Smooth muscle cell (in vitro differentiated cells): Measurements from ENCODE around the gene SATB2. TPM values are rescaled to one million over a fixed set of nuclear protein-coding genes. Genes with fewer than 3 reads are reported as not detected.

Source experiments
- DNase-seq: peaks from one replicate; lab custom pipeline; 2025; ENCODE audit not compliant: unreplicated experiment; lab: John Stamatoyannopoulos, UW
- H2AFZ ChIP-seq: fragments of 200-600 bp; sonication (generic); 2 replicates; pipeline ENCODE4 v1.6.0; 2016; ENCODE audit warnings: antibody characterized with exemption, low read depth, mild to moderate bottlenecking
- H3F3A ChIP-seq: fragments of 200-600 bp; sonication (generic); 2 replicates; pipeline ENCODE4 v1.6.0; 2017; ENCODE audit warnings: antibody characterized with exemption, low read depth
- H3K27ac ChIP-seq: fragments of 200-600 bp; sonication (generic); 2 replicates; pipeline ENCODE4 v1.5.1; 2016; ENCODE audit warnings: low read depth, mild to moderate bottlenecking
- H3K27me3 ChIP-seq: fragments of 200-600 bp; sonication (generic); 2 replicates; pipeline ENCODE4 v1.6.1; 2016; ENCODE audit warnings: low read depth, mild to moderate bottlenecking
- H3K36me3 ChIP-seq: fragments of 200-600 bp; sonication (generic); 2 replicates; pipeline ENCODE4 v1.5.1; 2016; ENCODE audit warnings: low read depth
- H3K4me1 ChIP-seq: fragments of 200-600 bp; sonication (generic); 2 replicates; pipeline ENCODE4 v1.5.1; 2016; ENCODE audit warnings: low read depth
- H3K4me2 ChIP-seq: fragments of 200-600 bp; sonication (generic); 2 replicates; pipeline ENCODE4 v1.6.0; 2016; ENCODE audit warnings: mild to moderate bottlenecking
- H3K4me3 ChIP-seq: fragments of 200-600 bp; sonication (generic); 2 replicates; pipeline ENCODE4 v1.5.1; 2016; ENCODE audit warnings: mild to moderate bottlenecking
- H3K79me2 ChIP-seq: fragments of 200-600 bp; sonication (generic); 2 replicates; pipeline ENCODE4 v1.6.0; 2016; ENCODE audit warnings: low read depth, mild to moderate bottlenecking
- H3K9ac ChIP-seq: fragments of 200-600 bp; sonication (generic); 2 replicates; pipeline ENCODE4 v1.6.0; 2016; ENCODE audit warnings: low read depth
- H3K9me3 ChIP-seq: fragments of 200-600 bp; sonication (generic); replicated peaks from 2 replicates; pipeline ENCODE4 v1.5.1; 2016; ENCODE audit warnings: low read depth
- H4K20me1 ChIP-seq: fragments of 200-600 bp; sonication (generic); 2 replicates; pipeline ENCODE4 v1.6.0; 2016; ENCODE audit warnings: low read depth
- WGBS: methylation state at CpG from one replicate; pipeline ENCODE4 v1.1.7; 2016; ENCODE audit warnings: low lambda C conversion rate; 5-methylcytosine and 5-hydroxymethylcytosine counted together
- polyA plus RNA-seq: library from polyadenylated mRNA; unstranded; fragments of >200 nt; fragmentation: Nextera tagmentation; extraction: Ambion mirVana; gene quantifications from 2 replicates; pipeline ENCODE4 v1.2.1, GENCODE V29; 2016
- total RNA-seq: library from RNA; depleted of rRNA; stranded (reverse); fragments of >200 nt; gene quantifications from 2 replicates; pipeline ENCODE4 v1.2.3, GENCODE V29; 2014
- TF ChIP-seq, protein P1 (sequence below): fragments of 200-600 bp; sonication (generic); IDR thresholded peaks from 2 replicates; pipeline ENCODE4 v1.5.1; 2017; ENCODE audit warnings: borderline replicate concordance, mild to moderate bottlenecking, antibody characterized with exemption; ENCODE audit not compliant: insufficient read depth, poor library complexity, severe bottlenecking

SATB2 gene
- total and polyA plus RNA-seq, 2 experiments from 2014 or later = 0.73 to 12.5 TPM

DNA sequence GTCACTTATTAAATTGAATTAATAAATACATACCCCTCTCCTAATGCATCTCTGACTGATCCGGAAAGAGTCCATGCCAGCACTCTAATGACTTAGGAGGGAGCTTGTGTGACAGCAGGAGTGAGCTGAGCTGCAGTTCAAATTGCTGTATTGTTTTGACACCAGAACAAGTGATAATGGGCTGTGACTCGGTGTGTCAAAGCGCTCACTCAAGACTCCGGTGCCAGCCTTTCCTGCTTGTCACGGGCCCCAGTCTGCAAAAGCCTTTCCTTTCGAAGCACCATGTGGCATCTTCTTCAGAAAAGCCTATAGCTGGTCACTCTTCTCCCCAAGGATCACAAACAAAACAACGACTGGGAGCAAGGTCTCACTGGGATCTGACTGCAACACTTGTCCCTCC lies 43.3 kb downstream of the SATB2 start:
- no peak overlapping the region for H3K9ac ChIP-seq
- no peak for DNase-seq
- no peaks in the 10 kb centered on the region for H3K36me3 ChIP-seq
- TF ChIP-seq, protein P1, sequence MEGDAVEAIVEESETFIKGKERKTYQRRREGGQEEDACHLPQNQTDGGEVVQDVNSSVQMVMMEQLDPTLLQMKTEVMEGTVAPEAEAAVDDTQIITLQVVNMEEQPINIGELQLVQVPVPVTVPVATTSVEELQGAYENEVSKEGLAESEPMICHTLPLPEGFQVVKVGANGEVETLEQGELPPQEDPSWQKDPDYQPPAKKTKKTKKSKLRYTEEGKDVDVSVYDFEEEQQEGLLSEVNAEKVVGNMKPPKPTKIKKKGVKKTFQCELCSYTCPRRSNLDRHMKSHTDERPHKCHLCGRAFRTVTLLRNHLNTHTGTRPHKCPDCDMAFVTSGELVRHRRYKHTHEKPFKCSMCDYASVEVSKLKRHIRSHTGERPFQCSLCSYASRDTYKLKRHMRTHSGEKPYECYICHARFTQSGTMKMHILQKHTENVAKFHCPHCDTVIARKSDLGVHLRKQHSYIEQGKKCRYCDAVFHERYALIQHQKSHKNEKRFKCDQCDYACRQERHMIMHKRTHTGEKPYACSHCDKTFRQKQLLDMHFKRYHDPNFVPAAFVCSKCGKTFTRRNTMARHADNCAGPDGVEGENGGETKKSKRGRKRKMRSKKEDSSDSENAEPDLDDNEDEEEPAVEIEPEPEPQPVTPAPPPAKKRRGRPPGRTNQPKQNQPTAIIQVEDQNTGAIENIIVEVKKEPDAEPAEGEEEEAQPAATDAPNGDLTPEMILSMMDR = no peak
- no peaks in the 10 kb centered on the region for H3K79me2 ChIP-seq
- H3K4me2 ChIP-seq = no peak overlapping the region
- no peak overlapping the region for H3K27ac ChIP-seq
- no peak overlapping the region for H3K4me3 ChIP-seq
- H3F3A ChIP-seq = no peaks in the 10 kb centered on the region
- no peak overlapping the region for H2AFZ ChIP-seq
- no peaks in the 10 kb centered on the region for H3K4me1 ChIP-seq
- H3K9me3 ChIP-seq = no peaks in the 10 kb centered on the region
- no peaks in the 10 kb centered on the region for H4K20me1 ChIP-seq
- WGBS = 95% methylated on average over 7 of the region's 7 CpGs
- H3K27me3 ChIP-seq = no peaks in the 10 kb centered on the region

DNA sequence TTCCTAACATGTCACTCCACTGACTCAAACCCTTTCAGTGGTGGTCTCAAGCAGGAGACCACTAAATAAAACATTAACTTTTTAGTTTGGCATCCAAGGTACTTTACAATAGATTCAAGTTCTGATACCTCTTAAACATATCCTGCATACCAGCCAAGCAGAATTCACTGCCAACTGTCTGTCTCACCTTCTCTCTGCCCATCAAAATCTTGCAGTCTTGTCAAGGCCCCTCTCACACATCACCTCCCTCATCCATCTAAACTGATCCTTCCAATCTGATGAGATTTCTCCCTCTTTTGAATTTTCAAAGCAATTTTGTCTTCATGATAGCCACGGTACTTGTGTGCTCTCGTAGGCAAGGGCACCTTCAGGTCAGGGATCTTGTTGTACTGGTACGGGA lies 43.7 kb downstream of the SATB2 start:
- Histone ChIP-seq H3K4me1 (no peaks in the 10 kb centered on the region), H3K79me2 (no peaks in the 10 kb centered on the region)
- WGBS = 100% methylated on average over 3 of the region's 3 CpGs

GRCh38 chr2:199409759-199410529 lies 47.8 kb downstream of the SATB2 start:
- H3K36me3 ChIP-seq = no peaks in the 10 kb centered on the region
- H4K20me1 ChIP-seq = no peaks in the 10 kb centered on the region
- WGBS = 22% methylated on average over 4 of the region's 4 CpGs
- no peak overlapping the region for H3K9ac ChIP-seq
- no peak overlapping the region for H2AFZ ChIP-seq
- DNase-seq = no peak
- no peaks in the 10 kb centered on the region for H3F3A ChIP-seq
- no peaks in the 10 kb centered on the region for H3K9me3 ChIP-seq
- peak overlapping the region; percentile 19 for H3K4me2 ChIP-seq
- H3K4me1 ChIP-seq = no peaks in the 10 kb centered on the region
- H3K27ac ChIP-seq = no peak overlapping the region
- TF ChIP-seq, protein P1 = no peak
- H3K79me2 ChIP-seq = no peaks in the 10 kb centered on the region
- no peak overlapping the region for H3K4me3 ChIP-seq
- H3K27me3 ChIP-seq = no peaks in the 10 kb centered on the region

More for the DNA sequence above, 43.7 kb downstream of the SATB2 start:
- H3F3A ChIP-seq = no peaks in the 10 kb centered on the region
- no peaks in the 10 kb centered on the region for H3K27me3 ChIP-seq
- no peak overlapping the region for H3K4me3 ChIP-seq
- no peak overlapping the region for H3K9ac ChIP-seq
- no peak overlapping the region for H3K4me2 ChIP-seq
- TF ChIP-seq, protein P1 = no peak
- H2AFZ ChIP-seq = no peak overlapping the region
- no peaks in the 10 kb centered on the region for H4K20me1 ChIP-seq
- H3K9me3 ChIP-seq = no peaks in the 10 kb centered on the region
- H3K36me3 ChIP-seq = no peaks in the 10 kb centered on the region
- no peak overlapping the region for H3K27ac ChIP-seq
- DNase-seq = no peak

DNA sequence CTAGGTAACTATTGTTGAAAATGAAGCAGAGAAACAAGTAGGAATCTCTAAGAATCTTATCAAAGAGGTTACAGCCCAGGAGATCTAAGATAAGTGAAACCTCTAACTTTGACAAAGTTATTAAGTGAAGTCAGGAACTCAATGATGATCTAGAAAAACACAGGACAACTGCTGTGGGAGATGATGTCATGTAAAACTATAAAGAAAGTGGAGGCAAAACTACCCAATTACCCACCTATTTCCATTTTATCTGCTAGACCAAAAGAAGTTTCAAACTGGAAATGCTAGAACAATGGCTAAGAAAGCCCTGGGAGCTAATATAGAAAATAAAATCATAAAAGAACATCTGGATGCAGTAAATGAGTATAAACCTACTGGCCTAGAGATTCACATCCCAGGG lies 50.3 kb downstream of the SATB2 start:
- Histone ChIP-seq H3K36me3 (no peaks in the 10 kb centered on the region), H3K27ac (no peak overlapping the region), H3K27me3 (no peaks in the 10 kb centered on the region), H3K4me2 (no peak overlapping the region), H3K4me1 (peaks cover 3% of the 10 kb centered on the region), H3K9ac (no peak overlapping the region), H2AFZ (no peak overlapping the region), H3F3A (no peaks in the 10 kb centered on the region), H3K9me3 (no peaks in the 10 kb centered on the region), H3K4me3 (no peak overlapping the region), H4K20me1 (no peaks in the 10 kb centered on the region), H3K79me2 (no peaks in the 10 kb centered on the region)
- no peak for DNase-seq
- TF ChIP-seq, protein P1 = no peak
